Neural progenitor cell (in vitro differentiated cells): ENCODE measurements around the gene S100PBP. TPM values are rescaled to one million over a fixed set of nuclear protein-coding genes. Genes with fewer than 3 reads are reported as not detected.

Experiments used
- DNase-seq: peaks from one replicate; pipeline ENCODE4 v3.0.0-alpha.2; 2016; ENCODE audit warnings: low spot score
- H2AFZ ChIP-seq: fragments of 200-600 bp; sonication (generic); replicated peaks from 2 replicates; pipeline ENCODE4 v1.6.1; 2016; ENCODE audit warnings: antibody characterized with exemption
- H3F3A ChIP-seq: fragments of 200-600 bp; sonication (generic); 2 replicates; pipeline ENCODE4 v1.6.1; 2016; ENCODE audit warnings: antibody characterized with exemption, low read depth
- H3K27ac ChIP-seq: fragments of 200-600 bp; sonication (generic); 2 replicates; pipeline ENCODE4 v1.5.1; 2016; ENCODE audit warnings: mild to moderate bottlenecking
- H3K27me3 ChIP-seq: fragments of 200-600 bp; sonication (generic); 2 replicates; pipeline ENCODE4 v1.6.1; 2016; ENCODE audit warnings: mild to moderate bottlenecking, moderate library complexity
- H3K36me3 ChIP-seq: fragments of 200-600 bp; sonication (generic); 2 replicates; pipeline ENCODE4 v1.5.1; 2016
- H3K4me1 ChIP-seq: fragments of 200-600 bp; sonication (generic); 2 replicates; pipeline ENCODE4 v1.6.1; 2016; ENCODE audit warnings: mixed run types
- H3K4me2 ChIP-seq: fragments of 200-600 bp; sonication (generic); 2 replicates; pipeline ENCODE4 v1.6.1; 2016
- H3K4me3 ChIP-seq: fragments of 200-600 bp; sonication (generic); 2 replicates; pipeline ENCODE4 v1.5.1; 2016
- H3K79me2 ChIP-seq: fragments of 200-600 bp; sonication (generic); 2 replicates; pipeline ENCODE4 v1.6.1; 2016; ENCODE audit warnings: low read depth
- H3K9ac ChIP-seq: fragments of 200-600 bp; sonication (generic); 2 replicates; pipeline ENCODE4 v1.6.1; 2016
- H3K9me3 ChIP-seq: fragments of 200-600 bp; sonication (generic); 2 replicates; pipeline ENCODE4 v1.5.1; 2016; ENCODE audit warnings: low read depth
- H4K20me1 ChIP-seq: fragments of 200-600 bp; sonication (generic); 2 replicates; pipeline ENCODE4 v1.6.1; 2016; ENCODE audit warnings: low read depth
- H3K27ac Mint-ChIP-seq: 3 replicates; pipeline ENCODE4 v1.8.0; 2021; ENCODE audit warnings: mixed read lengths
- H3K27me3 Mint-ChIP-seq: 2 replicates; pipeline ENCODE4 v1.8.0; 2022; ENCODE audit warnings: low read depth, mild to moderate bottlenecking, inconsistent platforms, moderate library complexity, mixed read lengths; ENCODE audit not compliant: insufficient read depth
- H3K36me3 Mint-ChIP-seq: 3 replicates; pipeline ENCODE4 v1.8.0; 2021; ENCODE audit warnings: mixed read lengths
- H3K4me1 Mint-ChIP-seq: 3 replicates; pipeline ENCODE4 v1.8.0; 2021; ENCODE audit warnings: mixed read lengths
- H3K4me3 Mint-ChIP-seq: 3 replicates; pipeline ENCODE4 v1.8.0; 2021; ENCODE audit warnings: mild to moderate bottlenecking, moderate library complexity, mixed read lengths
- H3K9me3 Mint-ChIP-seq: 3 replicates; pipeline ENCODE4 v1.8.0; 2020; ENCODE audit warnings: mixed read lengths
- CTCF ChIP-seq: fragments of 200-600 bp; sonication (generic); IDR thresholded peaks from 2 replicates; pipeline ENCODE4 v1.5.1; 2017; ENCODE audit warnings: antibody characterized with exemption, mild to moderate bottlenecking
- EZH2 ChIP-seq: fragments of 200-600 bp; sonication (generic); IDR thresholded peaks from 2 replicates; pipeline ENCODE4 v1.6.1; 2017; ENCODE audit warnings: antibody characterized with exemption, mild to moderate bottlenecking, moderate library complexity
- EZH2phosphoT487 ChIP-seq: fragments of 200-600 bp; sonication (generic); IDR thresholded peaks from 2 replicates; pipeline ENCODE4 v1.6.1; 2017; ENCODE audit warnings: antibody characterized with exemption
- total RNA-seq: library from RNA; depleted of rRNA; stranded (reverse); fragments of >200 nt; gene quantifications from 2 replicates; pipeline ENCODE4 v1.2.3, GENCODE V29; 2015; ENCODE audit warnings: low replicate concordance

The S100PBP gene
- total RNA-seq, 1 donor from 2014 or later: 107 TPM

DNA sequence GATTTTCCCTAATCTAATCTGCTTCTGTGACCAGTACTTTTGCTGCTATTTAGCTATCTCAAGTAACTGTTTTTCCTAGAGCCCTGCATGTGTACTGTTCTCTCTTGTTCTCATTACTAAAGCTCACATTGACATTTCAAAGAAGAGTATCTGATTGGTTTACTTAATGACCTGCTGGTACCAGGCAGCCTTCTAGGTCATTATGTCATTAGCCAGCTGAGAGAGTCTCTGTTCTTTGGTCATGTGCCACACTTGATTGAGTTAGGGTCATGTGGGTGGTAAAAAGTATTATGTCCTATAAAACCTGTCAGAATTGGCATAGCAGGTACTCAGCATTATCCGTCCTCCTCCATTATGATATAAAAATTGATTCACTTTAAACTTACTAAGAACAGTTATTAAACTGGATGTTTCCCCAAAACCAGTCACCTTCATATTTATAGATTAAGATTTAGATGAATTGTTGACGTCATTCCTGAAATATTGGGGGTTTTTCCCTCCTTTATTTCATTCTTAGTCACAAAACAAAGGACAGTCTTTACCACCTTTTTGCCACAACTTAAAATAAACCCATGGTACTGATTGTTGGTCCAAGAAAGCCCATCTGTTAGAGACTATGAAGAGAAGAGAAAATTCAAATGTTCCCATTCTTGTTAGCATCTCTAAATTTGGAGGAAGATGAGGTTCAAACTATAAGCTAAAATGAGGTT, 31.1 kb downstream of the S100PBP start:
- Histone ChIP-seq H2AFZ (no peak overlapping the region), H3K9me3 (no peaks in the 10 kb centered on the region), H3F3A (peaks cover 18% of the 10 kb centered on the region), H3K27me3 (no peaks in the 10 kb centered on the region), H3K27ac (no peak overlapping the region), H3K36me3 (no peaks in the 10 kb centered on the region), H4K20me1 (no peaks in the 10 kb centered on the region), H3K4me3 (no peak overlapping the region), H3K4me2 (no peak overlapping the region), H3K4me1 (no peaks in the 10 kb centered on the region), H3K9ac (no peak overlapping the region), H3K79me2 (no peaks in the 10 kb centered on the region)
- no peak for TF ChIP-seq EZH2phosphoT487
- no peak for TF ChIP-seq EZH2
- no peak for TF ChIP-seq CTCF
- no peaks in the 10 kb centered on the region for H3K4me1 Mint-ChIP-seq
- H3K4me3 Mint-ChIP-seq: no peak overlapping the region
- no peak overlapping the region for H3K27ac Mint-ChIP-seq
- no peak for DNase-seq
- peaks cover 3% of the 10 kb centered on the region for H3K9me3 Mint-ChIP-seq
- peaks cover 25% of the 10 kb centered on the region for H3K36me3 Mint-ChIP-seq
- H3K27me3 Mint-ChIP-seq: peaks cover 4% of the 10 kb centered on the region

DNA sequence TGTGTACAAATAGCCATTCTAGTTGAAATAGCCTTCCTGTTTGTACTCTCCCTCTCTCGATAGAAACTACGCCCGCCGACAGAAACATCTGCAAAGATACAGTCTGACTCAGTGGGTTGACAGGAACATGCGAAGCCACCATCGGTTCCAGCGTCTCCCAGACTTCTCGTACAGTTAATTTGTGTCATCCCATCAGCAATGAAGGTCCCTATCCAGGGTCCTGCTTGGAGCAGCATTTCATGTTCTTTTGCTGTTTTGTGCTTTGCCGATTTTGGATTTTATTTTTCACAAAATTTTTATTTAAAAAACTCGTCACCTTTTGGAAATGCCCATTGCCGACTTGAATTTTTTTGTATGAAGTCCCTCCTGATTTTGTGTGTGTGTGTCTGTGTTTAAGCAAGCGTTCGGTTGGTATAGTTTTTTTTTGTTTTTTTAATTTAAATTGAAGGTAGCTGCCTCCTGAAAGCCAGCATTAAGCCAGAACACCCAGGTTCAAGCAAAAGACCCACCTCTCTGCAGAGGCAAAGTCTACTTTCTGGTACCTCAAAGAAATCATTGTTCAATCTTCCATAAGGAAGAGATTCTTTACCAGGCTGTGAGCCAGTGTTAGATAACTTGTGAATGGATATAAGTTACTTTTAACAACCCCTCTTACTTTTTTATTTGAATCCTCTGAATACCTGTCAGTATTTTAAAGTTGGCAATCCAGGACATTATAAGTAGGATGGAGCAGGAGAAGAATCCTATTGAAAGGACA, 38.6 kb downstream of the S100PBP start:
- no peak overlapping the region for H3K27ac Mint-ChIP-seq
- TF ChIP-seq EZH2: no peak
- no peak for TF ChIP-seq EZH2phosphoT487
- TF ChIP-seq CTCF: no peak
- Histone ChIP-seq H3F3A (no peaks in the 10 kb centered on the region), H3K4me1 (no peaks in the 10 kb centered on the region), H3K27me3 (no peaks in the 10 kb centered on the region), H2AFZ (no peak overlapping the region), H4K20me1 (no peaks in the 10 kb centered on the region), H3K36me3 (peaks cover 4% of the 10 kb centered on the region), H3K9me3 (no peaks in the 10 kb centered on the region), H3K27ac (no peak overlapping the region), H3K79me2 (no peaks in the 10 kb centered on the region), H3K9ac (no peak overlapping the region), H3K4me2 (no peak overlapping the region), H3K4me3 (no peak overlapping the region)
- no peaks in the 10 kb centered on the region for H3K4me1 Mint-ChIP-seq
- no peak overlapping the region for H3K4me3 Mint-ChIP-seq
- H3K27me3 Mint-ChIP-seq: peaks cover 2% of the 10 kb centered on the region
- H3K36me3 Mint-ChIP-seq: peaks cover 26% of the 10 kb centered on the region
- no peak for DNase-seq
- H3K9me3 Mint-ChIP-seq: no peaks in the 10 kb centered on the region

GRCh38 chr1:32858136-32858535, 40.7 kb downstream of the S100PBP start:
- peaks cover 37% of the 10 kb centered on the region for H3K36me3 Mint-ChIP-seq
- H3K4me1 ChIP-seq: no peaks in the 10 kb centered on the region
- H3K4me1 Mint-ChIP-seq: peaks cover 7% of the 10 kb centered on the region
- TF ChIP-seq CTCF: no peak
- TF ChIP-seq EZH2: no peak
- no peak for TF ChIP-seq EZH2phosphoT487
- H3K4me3 ChIP-seq: no peak overlapping the region
- no peak overlapping the region for H3K27ac Mint-ChIP-seq
- no peaks in the 10 kb centered on the region for H3K9me3 ChIP-seq
- H3K4me3 Mint-ChIP-seq: no peak overlapping the region
- H3K27me3 Mint-ChIP-seq: peaks cover 2% of the 10 kb centered on the region
- no peak overlapping the region for H3K4me2 ChIP-seq
- peaks cover 4% of the 10 kb centered on the region for H3K36me3 ChIP-seq
- no peaks in the 10 kb centered on the region for H3K9me3 Mint-ChIP-seq
- no peaks in the 10 kb centered on the region for H4K20me1 ChIP-seq
- no peaks in the 10 kb centered on the region for H3K79me2 ChIP-seq
- DNase-seq: no peak
- peak overlapping the region; percentile 3 for H3K27ac ChIP-seq
- peak overlapping the region; percentile 3 for H3K9ac ChIP-seq
- H2AFZ ChIP-seq: no peak overlapping the region
- H3K27me3 ChIP-seq: no peaks in the 10 kb centered on the region
- H3F3A ChIP-seq: no peaks in the 10 kb centered on the region
